ENCODE results near the gene MKRN1. TPM values are rescaled to one million over a fixed set of nuclear protein-coding genes. Genes with fewer than 3 reads are reported as not detected.
"Not testable (repeated sequence)": the region's sequence is repeated elsewhere in the genome, so short reads cannot be mapped to it uniquely, and the experiment has no call there.

MKRN1 gene
- total RNA-seq, result 75.2 TPM

GRCh38 chr7:140479062-140479738, at the start of gene MKRN1:
Gene MKRN1, minus strand, starts transcription at chr7:140479505. Its CDS starts 161 bp downstream, at chr7:140479344.
- peak; percentile 92 for DNase-seq

- DNase-seq, result no peak
Measured at GRCh38 chr7:140526787-140527664, 47.7 kb upstream of the MKRN1 start.

- DNase-seq, result no peak
Measured at GRCh38 chr7:140526214-140526613, 46.9 kb upstream of the MKRN1 start.

GRCh38 chr7:140525743-140526142, 46.4 kb upstream of the MKRN1 start:
- DNase-seq, result no peak

GRCh38 chr7:140521421-140521820, 42.1 kb upstream of the MKRN1 start:
- no peak for DNase-seq

DNA sequence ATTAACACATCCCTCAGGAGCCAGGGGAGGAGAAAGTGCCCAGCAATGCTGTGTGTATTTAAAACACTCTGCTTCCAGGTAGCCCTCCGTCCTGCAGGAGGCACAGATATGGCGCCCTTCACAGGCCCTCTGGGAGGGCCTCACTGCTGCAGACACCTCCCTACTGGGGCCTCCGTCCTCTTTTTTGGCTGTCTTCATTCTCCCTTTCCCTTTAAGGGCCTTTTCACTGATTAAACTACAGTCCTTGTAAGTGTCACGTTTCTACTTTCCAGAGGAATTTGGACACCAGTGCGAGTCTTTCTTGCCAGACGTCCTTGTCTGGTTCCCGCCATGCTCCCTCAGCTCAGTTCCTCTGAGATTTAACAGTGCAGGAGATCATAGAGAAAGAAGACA, 39.7 kb upstream of the MKRN1 start:
- peak; percentile 31 for DNase-seq

DNA sequence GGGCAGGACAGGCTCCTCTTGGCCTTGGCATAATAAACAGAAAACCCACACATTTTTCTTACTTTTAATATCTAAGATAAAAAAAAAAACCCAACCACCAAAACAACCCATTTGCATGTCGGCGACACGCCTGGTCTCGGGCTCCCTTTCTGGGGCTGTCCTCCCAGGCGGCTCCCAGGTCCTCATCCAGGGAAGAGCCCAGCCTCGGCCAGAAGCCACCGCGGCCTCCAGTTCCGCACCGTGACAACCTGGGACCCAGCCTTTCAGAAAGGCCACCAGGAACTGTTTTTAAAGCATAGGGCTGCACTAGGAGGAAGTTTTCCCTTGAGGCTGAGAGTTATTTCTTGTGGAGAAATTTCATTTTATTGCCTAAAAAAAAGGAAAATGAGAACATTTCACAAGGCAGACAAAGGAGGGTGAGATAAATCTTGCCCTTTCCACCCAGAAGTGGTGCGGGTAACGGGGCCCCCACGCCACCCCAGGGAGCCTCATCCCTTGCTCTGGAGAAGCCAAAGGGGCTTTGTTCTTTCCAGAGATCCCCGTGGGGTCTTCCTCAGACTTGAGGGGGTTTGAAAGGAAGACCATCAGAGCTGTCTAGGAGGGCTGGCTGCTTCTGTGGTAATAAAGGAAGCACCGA, 39.2 kb upstream of the MKRN1 start:
- no peak for DNase-seq

DNA sequence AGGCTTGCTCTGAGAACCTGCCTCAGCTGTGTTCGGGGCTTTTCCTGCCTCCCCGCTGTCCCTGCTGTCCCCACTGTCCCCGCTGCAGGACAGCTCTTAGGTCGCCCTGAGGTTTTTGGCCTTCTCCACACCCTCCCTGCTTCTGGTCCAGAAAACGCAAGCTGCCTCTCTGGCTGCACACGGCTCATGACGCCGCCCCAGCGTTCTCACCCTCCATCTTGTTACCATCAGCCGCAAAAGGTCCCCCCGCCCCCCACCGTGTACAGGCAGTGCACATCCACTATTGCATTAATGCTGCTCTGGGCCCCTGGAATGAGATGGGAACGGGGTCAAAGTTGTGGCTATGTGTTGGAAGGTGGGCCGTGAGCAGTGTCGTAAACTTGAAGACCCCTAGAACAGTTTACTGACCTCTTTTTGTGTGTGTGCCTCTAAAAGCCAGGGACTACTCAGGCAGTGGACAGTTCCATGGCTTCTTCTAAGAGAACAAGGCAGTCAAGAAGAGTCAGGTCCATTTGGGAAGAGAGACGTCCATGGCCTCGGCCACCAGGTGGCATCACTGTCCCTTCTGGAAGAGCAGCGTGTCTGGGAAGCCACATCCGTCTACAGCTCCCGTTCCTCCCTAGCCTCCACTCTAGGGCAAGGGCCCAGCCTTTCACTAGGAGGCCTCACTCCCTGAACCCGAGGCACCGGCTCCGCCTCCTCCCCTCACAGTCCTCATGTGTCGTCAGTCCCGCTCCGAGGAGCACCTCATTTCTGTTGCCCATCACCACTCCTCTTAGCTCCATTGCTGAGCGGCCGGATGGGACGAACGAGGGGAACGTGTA, 38.5 kb upstream of the MKRN1 start:
- peak; percentile 89 for DNase-seq

DNA sequence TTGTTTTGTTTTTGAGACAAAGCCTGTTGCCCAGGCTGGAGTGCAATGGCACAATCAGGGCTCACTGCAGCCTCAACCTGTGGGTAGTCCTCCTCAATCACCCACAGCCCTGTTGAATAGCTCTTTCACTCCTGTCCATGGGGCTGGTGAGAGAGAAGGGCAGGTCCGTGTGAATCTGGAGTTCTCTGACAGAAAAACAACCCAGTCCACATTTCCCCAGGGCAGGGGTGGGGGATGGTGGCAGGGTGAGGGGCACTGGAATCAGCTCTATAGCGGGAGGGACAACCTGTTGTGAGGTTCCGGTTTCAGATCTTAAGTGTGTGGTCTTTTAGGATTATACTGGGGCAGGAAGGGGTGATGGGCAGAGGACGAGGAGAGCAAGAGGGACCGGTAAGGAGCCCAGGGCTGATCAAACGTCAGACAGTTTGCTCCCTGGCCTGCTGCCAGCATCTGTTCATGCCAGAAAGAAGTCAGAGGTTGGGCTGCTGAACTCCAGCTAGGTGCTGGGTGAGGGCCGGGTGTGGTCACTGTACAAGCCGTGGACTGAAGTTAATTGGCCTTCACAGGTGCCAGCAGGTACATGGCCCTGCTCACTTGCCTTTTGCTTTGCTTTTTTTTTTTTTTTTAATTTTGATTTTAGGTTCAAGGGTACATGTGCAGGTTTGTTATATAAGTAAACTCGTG, 33.2 kb upstream of the MKRN1 start:
- no peak for DNase-seq

GRCh38 chr7:140509789-140510188, 30.5 kb upstream of the MKRN1 start:
- no peak for DNase-seq

- not testable (repeated sequence) for DNase-seq
Measured at GRCh38 chr7:140507556-140507955, 28.3 kb upstream of the MKRN1 start.

- DNase-seq, result no peak
Measured at GRCh38 chr7:140506788-140507464, 27.6 kb upstream of the MKRN1 start.

DNA sequence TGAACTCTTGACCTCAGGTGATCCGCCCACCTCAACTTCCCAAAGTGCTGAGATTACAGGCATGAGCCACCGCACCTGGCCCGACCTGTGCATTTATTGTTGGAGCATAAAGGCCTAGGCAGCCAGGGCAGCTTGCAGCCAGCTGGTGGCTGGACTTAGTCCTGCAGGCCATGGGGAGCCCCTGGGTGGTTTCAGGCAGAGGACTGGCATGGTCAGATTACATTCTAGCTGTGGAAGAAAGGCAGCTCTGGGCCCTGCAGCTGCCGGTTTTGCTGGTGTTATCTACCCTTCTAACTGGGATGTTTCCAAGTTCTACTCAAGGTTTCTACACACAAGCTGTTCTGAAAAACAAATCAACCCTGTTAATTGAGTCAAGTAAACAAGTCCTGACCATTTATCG, 22.7 kb upstream of the MKRN1 start:
- no peak for DNase-seq

GRCh38 chr7:140497807-140498206, 18.5 kb upstream of the MKRN1 start:
- DNase-seq, result not testable (repeated sequence)

DNA sequence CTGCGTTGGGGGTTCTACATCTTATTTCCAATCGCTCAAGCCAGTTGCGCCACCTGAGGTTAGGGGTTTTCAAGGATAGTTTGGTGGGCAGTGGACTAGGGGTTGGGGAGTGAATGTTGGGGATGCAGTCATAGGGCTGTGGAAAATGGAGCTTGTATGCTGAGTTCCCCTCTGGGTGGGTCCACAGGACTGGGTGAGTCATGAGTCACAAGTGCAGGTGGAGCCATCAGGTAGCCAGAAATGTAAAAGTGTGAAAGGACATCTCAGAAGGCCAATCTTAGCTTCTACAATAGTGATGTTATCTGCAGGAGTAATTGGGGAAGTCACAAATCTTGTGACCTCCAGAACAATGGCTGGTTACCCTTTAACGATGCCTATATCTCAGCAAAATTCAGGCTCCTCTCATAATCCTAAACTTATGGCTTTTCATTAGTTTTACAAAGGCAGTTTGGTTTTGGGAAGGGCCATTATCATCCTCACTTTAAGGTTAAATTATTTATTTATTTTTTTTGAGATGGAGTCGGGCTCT, 18.0 kb upstream of the MKRN1 start:
- no peak for DNase-seq

- DNase-seq, result no peak
Measured at GRCh38 chr7:140495514-140496097, 16.3 kb upstream of the MKRN1 start.

DNA sequence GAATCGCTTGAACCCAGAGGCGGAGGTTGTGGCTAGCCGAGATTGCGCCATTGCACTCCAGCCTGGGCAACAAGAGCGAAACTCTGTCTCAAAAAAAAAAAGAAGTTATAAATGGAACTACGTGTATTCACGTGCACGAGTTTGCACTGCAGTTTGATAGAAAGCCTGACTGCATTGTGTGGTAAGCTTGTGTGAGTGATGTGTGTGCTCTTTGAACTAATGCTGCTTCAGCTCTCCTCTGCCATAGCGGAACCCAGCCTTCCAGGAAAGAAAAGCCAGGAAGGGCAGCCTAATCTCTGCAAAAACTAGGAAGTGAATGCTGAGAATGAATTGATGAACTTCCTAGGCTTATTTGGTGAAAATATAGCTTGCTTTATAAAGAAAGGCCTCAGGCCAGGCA, 15.6 kb upstream of the MKRN1 start:
- no peak for DNase-seq

DNA sequence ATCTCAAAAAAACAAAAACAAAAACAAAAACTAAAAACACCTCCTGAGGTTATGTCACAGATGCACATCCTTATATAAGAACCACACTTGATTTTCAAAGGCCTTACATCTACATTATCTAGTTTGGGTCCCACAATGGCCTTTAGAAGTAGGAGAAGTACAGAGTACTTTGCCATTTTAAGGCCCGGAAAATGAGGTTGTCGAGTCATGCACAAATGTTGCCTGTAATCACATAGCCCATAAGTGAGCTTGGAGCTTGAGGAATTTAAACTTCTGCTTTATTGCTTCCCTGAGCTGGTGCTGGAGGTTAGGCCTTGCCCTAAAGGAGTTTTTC, 9.7 kb upstream of the MKRN1 start:
- no peak for DNase-seq

DNA sequence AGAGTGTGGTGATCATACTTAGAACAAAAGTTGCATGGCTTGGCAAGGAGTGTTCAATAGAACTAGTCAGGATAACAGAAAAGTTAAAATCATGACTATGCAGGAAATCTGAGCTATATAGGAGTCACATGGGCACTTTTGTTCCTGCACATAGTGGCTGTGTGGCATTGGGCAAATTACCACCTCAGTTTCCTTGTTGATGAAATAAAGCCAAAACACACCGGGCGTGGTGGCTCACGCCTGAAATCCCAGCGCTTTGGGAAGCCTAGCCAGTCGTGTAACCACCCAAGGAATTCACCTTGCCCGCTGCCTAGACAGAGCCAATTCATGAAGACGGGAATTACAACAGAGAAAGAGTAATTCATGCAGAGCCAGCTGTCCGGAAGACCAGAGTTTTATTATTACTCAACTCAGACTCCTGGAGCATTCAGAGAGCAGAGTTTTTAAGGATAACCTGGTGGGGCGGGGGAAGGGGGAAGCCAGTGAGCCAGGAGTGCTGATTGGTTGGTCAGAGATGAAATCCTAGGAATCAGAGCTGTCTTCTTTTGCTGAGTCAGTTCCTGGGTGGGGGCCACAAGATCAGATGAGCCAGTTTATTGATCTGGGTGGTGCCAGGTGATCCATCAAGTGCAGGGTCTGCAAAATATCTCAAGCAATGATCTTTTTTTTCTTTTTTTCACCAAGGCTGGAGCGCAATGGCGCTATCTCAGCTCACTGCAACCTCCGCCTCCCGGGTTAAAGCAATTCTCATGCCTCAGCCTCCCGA, 6.4 kb upstream of the MKRN1 start:
- no peak for DNase-seq

Data from skin of body (tissue), 2 donors.